K562 (cell line): ENCODE data around the gene WBP1. TPM values are rescaled to one million over a fixed set of nuclear protein-coding genes. Genes with fewer than 3 reads are reported as not detected.

Experiments
- ATAC-seq: fragments of 200-7000 bp; cut with Tn5 transposase; 3 replicates; pipeline ENCODE4 v1.9.1; 2020; ENCODE audit warnings: moderate library complexity
- BruUV-seq: library from RNA; stranded (reverse); fragments of 400-500 nt; replicated peaks from 2 replicates; lab custom pipeline; 2021; lab: Mats Ljungman, UMichigan
- CTCF ChIA-PET: fragments of 300-600 bp; formaldehyde crosslinking; extraction: SDS; loops from one replicate; lab custom pipeline; 2021; ENCODE audit warnings: low intra/inter-chr PET ratio; lab: Yijun Ruan, JAX
- POLR2A ChIA-PET: fragments of 300-600, 350-650 bp; sonication (Branson Sonifier 250); formaldehyde crosslinking; extraction: SDS; loops from one replicate; lab custom pipeline; 2021; ENCODE audit warnings: antibody characterized with exemption, inconsistent platforms; lab: Yijun Ruan, JAX
- DNase-seq, 4 experiments: peaks; one replicate each; pipeline versions ENCODE4 v3.0.0 to v3.0.0-alpha.2; 2011 to 2018; ENCODE audit warnings: low spot score in 3 of 4, mixed read lengths in 3 of 4; ENCODE audit errors: extremely low read depth in 1 of 4
- FAIRE-seq: peaks from 2 replicates; lab custom pipeline; 2011; peaks lifted over from hg19 to GRCh38; lab: Jason Lieb, UNC
- H2AFZ ChIP-seq: 2 replicates; pipeline ENCODE4 v1.6.0; 2011; ENCODE audit warnings: low read depth, low read length, control low read depth, inconsistent platforms
- H3K27ac ChIP-seq: fragments of 200-600 bp; 3 replicates; pipeline ENCODE4 v1.8.0; 2011; ENCODE audit warnings: low read depth, mild to moderate bottlenecking, control low read depth, inconsistent platforms, low read length, moderate library complexity, mixed read lengths; ENCODE audit errors: extremely low read depth
- H3K27me3 ChIP-seq, 2 experiments: fragments of 300-600 bp in 1 of 2; 2 replicates in 1 of 2; 3 replicates in 1 of 2; pipeline versions ENCODE4 v1.6.0 to v1.8.0; 2011; ENCODE audit warnings: inconsistent platforms in 2 of 2, low read length in 2 of 2, mild to moderate bottlenecking in 1 of 2, mixed read lengths in 1 of 2, moderate library complexity in 1 of 2; ENCODE audit not compliant: control insufficient read depth in 2 of 2, insufficient read depth in 2 of 2
- H3K36me3 ChIP-seq: fragments of 300-600 bp; 3 replicates; pipeline ENCODE4 v1.8.0; 2011; ENCODE audit warnings: mild to moderate bottlenecking, low read length, inconsistent platforms; ENCODE audit not compliant: control insufficient read depth, insufficient read depth
- H3K4me1 ChIP-seq, 2 experiments: fragments of 200-600 bp in 1 of 2; replicated peaks in 1 of 2; 2 replicates in 1 of 2; 3 replicates in 1 of 2; pipeline versions ENCODE4 v1.5.1 to v1.8.0; 2011; ENCODE audit warnings: inconsistent platforms in 2 of 2, low read length in 2 of 2, mild to moderate bottlenecking in 1 of 2, mixed read lengths in 1 of 2, moderate library complexity in 1 of 2; ENCODE audit not compliant: control insufficient read depth in 2 of 2, insufficient read depth in 2 of 2
- H3K4me2 ChIP-seq: 2 replicates; pipeline ENCODE4 v1.6.1; 2011; ENCODE audit warnings: low read length, control low read depth, inconsistent platforms, mixed read lengths; ENCODE audit not compliant: insufficient read depth
- H3K4me3 ChIP-seq: fragments of 200-600 bp; sonication (generic), shearing (Covaris generic); 2 replicates; pipeline ENCODE4 v1.5.1; 2016; ENCODE audit warnings: control low read depth, inconsistent platforms
- H3K79me2 ChIP-seq: fragments of 200-600 bp; 3 replicates; pipeline ENCODE4 v1.8.0; 2011; ENCODE audit warnings: low read length, inconsistent platforms; ENCODE audit not compliant: control insufficient read depth, insufficient read depth
- H3K9ac ChIP-seq, 2 experiments: 2 replicates each; pipeline versions ENCODE4 v1.6.0 to v1.6.1; 2011; ENCODE audit warnings: low read depth in 2 of 2, low read length in 2 of 2, control low read depth in 1 of 2, inconsistent platforms in 1 of 2, mild to moderate bottlenecking in 1 of 2, mixed read lengths in 1 of 2; ENCODE audit not compliant: insufficient read depth in 1 of 2
- H3K9me1 ChIP-seq: one replicate; pipeline ENCODE4 v1.6.0; 2011; ENCODE audit warnings: inconsistent platforms, mild to moderate bottlenecking, low read length, moderate library complexity; ENCODE audit not compliant: control insufficient read depth, insufficient read depth
- H3K9me3 ChIP-seq: replicated peaks from 2 replicates; pipeline ENCODE4 v1.5.1; 2011; ENCODE audit warnings: low read depth, low read length, inconsistent platforms; ENCODE audit not compliant: control insufficient read depth, insufficient read depth
- H4K20me1 ChIP-seq: replicated peaks from 2 replicates; pipeline ENCODE4 v1.6.1; 2011; ENCODE audit warnings: low read length, inconsistent platforms, mixed read lengths; ENCODE audit not compliant: control insufficient read depth, insufficient read depth
- ARHGAP35 ChIP-seq: fragments of 450-650 bp; IDR thresholded peaks from 2 replicates; pipeline ENCODE4 v1.6.1; 2018; ENCODE audit not compliant: partially characterized antibody
- CBFA2T2 ChIP-seq: fragments of 450-650 bp; conservative IDR thresholded peaks from 2 replicates; pipeline ENCODE4 v1.6.1; 2017; ENCODE audit warnings: mild to moderate bottlenecking
- CBFB ChIP-seq: sonication (generic); formaldehyde crosslinking; IDR thresholded peaks from 2 replicates; pipeline ENCODE4 v1.4.0; 2020; ENCODE audit warnings: mild to moderate bottlenecking, missing genetic modification reagents
- GTF2F1 ChIP-seq: IDR thresholded peaks from 2 replicates; pipeline ENCODE4 v1.6.1; 2011; ENCODE audit warnings: low read depth, low read length, improper control_type of control experiment
- MCM7 ChIP-seq, 2 experiments: fragments of 450-650 bp; IDR thresholded peaks; 2 replicates each; pipeline ENCODE4 v1.6.1; 2016 to 2018
- SFPQ ChIP-seq: fragments of 200-400 bp; formaldehyde crosslinking; IDR thresholded peaks from 2 replicates; pipeline ENCODE4 v1.6.1; 2017; ENCODE audit warnings: mild to moderate bottlenecking, low read depth, low read length, moderate library complexity
- TEAD2 ChIP-seq: fragments of 450-650 bp; IDR thresholded peaks from 2 replicates; pipeline ENCODE4 v1.6.1; 2016; ENCODE audit warnings: missing genetic modification characterization, control low read depth, missing compliant biosample characterization
- YBX1 ChIP-seq: fragments of 450-650 bp; IDR thresholded peaks from 2 replicates; pipeline ENCODE4 v1.7.1; 2016; ENCODE audit warnings: mild to moderate bottlenecking
- ZBED1 ChIP-seq: IDR thresholded peaks from 2 replicates; pipeline ENCODE4 v1.6.1; 2014
- ZBTB5 ChIP-seq: fragments of 450-650 bp; IDR thresholded peaks from 2 replicates; pipeline ENCODE4 v1.6.1; 2017; ENCODE audit warnings: antibody characterized with exemption
- ZBTB7A ChIP-seq: IDR thresholded peaks from 2 replicates; pipeline ENCODE4 v1.6.1; 2011; ENCODE audit warnings: low read depth, mild to moderate bottlenecking, low read length, moderate library complexity, borderline replicate concordance; ENCODE audit not compliant: control insufficient read depth
- ZNF583 ChIP-seq: fragments of 250-450 bp; sonication (Bioruptor Pico); IDR thresholded peaks from 2 replicates; pipeline ENCODE4 v1.4.0; 2020
- WGBS: fragments of 100-300 bp; shearing (Covaris generic); methylation state at CpG from one replicate; pipeline ENCODE4 v1.1.6; 2016; ENCODE audit warnings: low coverage, mixed read lengths; ENCODE audit not compliant: insufficient coverage; ENCODE audit errors: missing lambda C conversion rate; 5-methylcytosine and 5-hydroxymethylcytosine counted together
- in situ Hi-C: fragments of 300-500 bp; cut with MboI; formaldehyde crosslinking; loops from 4 replicates; pipeline ENCODE4 v1.15.0; 2018; ENCODE audit warnings: inconsistent platforms, mixed read lengths
- intact Hi-C: fragments of 100-400 bp; cut with micrococcal nuclease; formaldehyde crosslinking; loops from 2 replicates; pipeline ENCODE4 v1.14.2; 2022
- polyA plus RNA-seq, 8 experiments: library from polyadenylated mRNA; depleted of rRNA in 4 of 8; stranded (reverse) in 5 of 8; unstranded in 3 of 8; fragments of >200 nt; fragmentation: Nextera tagmentation in 2 of 8; fragmentation: Illumina TruSeq in 1 of 8; extraction: Ambion mirVana in 2 of 8; extraction: Trizol in 1 of 8; gene quantifications; 2 replicates each; pipeline versions ENCODE4 v1.2.1 to v1.2.3, GENCODE V29; 2011 to 2014; ENCODE audit warnings: inconsistent platforms in 1 of 8, missing spikeins in 1 of 8
- total RNA-seq, 7 experiments: library from RNA; depleted of rRNA in 6 of 7; stranded (reverse); fragments of >200 nt in 6 of 7; fragmentation: Illumina TruSeq in 2 of 7; extraction: Trizol in 2 of 7; gene quantifications; 2 replicates each; pipeline versions ENCODE4 v1.2.1 to v1.2.3, GENCODE V29; 2011 to 2021; ENCODE audit warnings: low replicate concordance in 1 of 7
- TF ChIP-seq, protein P1 (sequence below): fragments of 250-450 bp; sonication (Bioruptor Pico); IDR thresholded peaks from 2 replicates; pipeline ENCODE4 v1.4.0; 2020; ENCODE audit warnings: borderline replicate concordance

WBP1 gene
- total and polyA plus RNA-seq, 9 of the 15 experiments (the other 6 are each of a cell fraction or from before 2014, with no cell fraction given), result 1.9 to 27.7 (median 14.2) TPM

GRCh38 chr2:74440378-74441169 lies 17.7 kb upstream of the WBP1 start (continued):
- TF ChIP-seq SFPQ, result no peak
- no peak for TF ChIP-seq TEAD2
- TF ChIP-seq CBFA2T2, result no peak; the same call in 1 of the 2 replicates
- TF ChIP-seq ZBED1, result 0 out of 2 replicates have a peak, but pooled peaks have one; percentile 45

DNA sequence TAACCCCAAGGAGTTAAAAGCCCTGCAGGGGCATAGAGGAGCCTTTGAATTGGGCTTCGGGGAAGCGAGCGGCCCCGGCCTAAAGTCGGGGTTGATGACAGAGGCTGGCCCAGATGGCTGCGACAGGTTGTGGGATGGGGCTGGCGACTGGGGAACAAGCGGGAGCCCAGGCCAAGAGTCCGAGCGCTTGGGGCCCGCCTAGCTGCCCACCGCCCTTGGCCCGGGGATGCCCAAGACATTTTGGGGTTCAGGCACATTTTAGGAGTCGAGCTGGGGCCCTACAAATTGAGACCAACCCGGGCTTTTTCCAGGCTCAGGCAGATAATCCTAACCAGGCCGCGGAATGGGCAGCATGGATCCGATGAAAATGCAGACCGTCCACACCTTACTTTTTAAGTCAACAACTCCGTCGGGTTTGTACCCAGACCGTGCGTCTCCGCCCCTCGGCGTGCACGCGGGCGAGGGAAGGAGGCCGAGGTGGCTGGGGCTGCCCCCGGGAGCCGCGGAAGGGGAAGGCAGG lies 17.0 kb upstream of the WBP1 start:
- no peaks in the 10 kb centered on the region for H3K9me1 ChIP-seq
- H3K9me3 ChIP-seq, result no peaks in the 10 kb centered on the region
- H3K36me3 ChIP-seq, result no peaks in the 10 kb centered on the region
- no peaks in the 10 kb centered on the region for H3K27me3 ChIP-seq
- peak overlapping the region; percentile 98 for H2AFZ ChIP-seq
- DNase-seq, result no peak
- WGBS, result 94% methylated on average over 15 of the region's 33 CpGs
- ChIA-PET CTCF (no interaction called here), POLR2A (interaction anchor here (0.6 to 1.6 kb wide), 3 partner anchors 13 to 143 kb away, joined by 3 to 7 read pairs (median 5); no protein-coding TSS in a partner anchor)
- H4K20me1 ChIP-seq, result no peaks in the 10 kb centered on the region
- intact Hi-C loops (no loop called here), in situ Hi-C loops (no loop called here)
- H3K4me1 ChIP-seq, result peaks cover 22 to 41% of the 10 kb centered on the region in 2 experiments; a peak in 4 of 5 replicates
- TF ChIP-seq ARHGAP35, result no peak
- TF ChIP-seq ZNF583 (CRISPR knock-in tag), result no peak
- TF ChIP-seq MCM7 (IDR thresholded peaks at IDR 0.05), result no peak
- TF ChIP-seq YBX1, result no peak
- TF ChIP-seq GTF2F1, result no peak
- TF ChIP-seq ZBTB5, result no peak
- TF ChIP-seq, protein P1, sequence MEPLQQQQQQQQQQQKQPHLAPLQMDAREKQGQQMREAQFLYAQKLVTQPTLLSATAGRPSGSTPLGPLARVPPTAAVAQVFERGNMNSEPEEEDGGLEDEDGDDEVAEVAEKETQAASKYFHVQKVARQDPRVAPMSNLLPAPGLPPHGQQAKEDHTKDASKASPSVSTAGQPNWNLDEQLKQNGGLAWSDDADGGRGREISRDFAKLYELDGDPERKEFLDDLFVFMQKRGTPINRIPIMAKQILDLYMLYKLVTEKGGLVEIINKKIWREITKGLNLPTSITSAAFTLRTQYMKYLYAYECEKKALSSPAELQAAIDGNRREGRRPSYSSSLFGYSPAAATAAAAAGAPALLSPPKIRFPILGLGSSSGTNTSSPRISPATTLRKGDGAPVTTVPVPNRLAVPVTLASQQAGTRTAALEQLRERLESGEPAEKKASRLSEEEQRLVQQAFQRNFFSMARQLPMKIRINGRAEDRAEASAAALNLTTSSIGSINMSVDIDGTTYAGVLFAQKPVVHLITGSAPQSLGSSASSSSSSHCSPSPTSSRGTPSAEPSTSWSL (CRISPR knock-in tag), result no peak
- no peak for TF ChIP-seq ZBTB7A
- TF ChIP-seq CBFB (CRISPR knock-in tag), result no peak
- H3K4me3 ChIP-seq, result no peak overlapping the region
- H3K79me2 ChIP-seq, result no peaks in the 10 kb centered on the region
- H3K27ac ChIP-seq, result peak overlapping the region; percentile 71; the same call in 2 of the 3 replicates
- H3K9ac ChIP-seq, result peak overlapping the region in 1 of 2 experiments; percentile 65; a peak in 2 of 4 replicates
- BruUV-seq, result no TSS peak
- no peak for FAIRE-seq
- no peak overlapping the region for H3K4me2 ChIP-seq
- ATAC-seq, result no peak
